ENCODE measurements around the gene TNS2. TPM values are rescaled to one million over a fixed set of nuclear protein-coding genes. Genes with fewer than 3 reads are reported as not detected.
"Not testable (repeated sequence)": the region's sequence is repeated elsewhere in the genome, so short reads cannot be mapped to it uniquely, and the experiment has no call there.

The TNS2 gene
- total and polyA plus RNA-seq, 9 of the 15 experiments (the other 6 are each of a cell fraction or from before 2014, with no cell fraction given): 0.28 to 3.1 (median 1.2) TPM; not detected in 1

DNA sequence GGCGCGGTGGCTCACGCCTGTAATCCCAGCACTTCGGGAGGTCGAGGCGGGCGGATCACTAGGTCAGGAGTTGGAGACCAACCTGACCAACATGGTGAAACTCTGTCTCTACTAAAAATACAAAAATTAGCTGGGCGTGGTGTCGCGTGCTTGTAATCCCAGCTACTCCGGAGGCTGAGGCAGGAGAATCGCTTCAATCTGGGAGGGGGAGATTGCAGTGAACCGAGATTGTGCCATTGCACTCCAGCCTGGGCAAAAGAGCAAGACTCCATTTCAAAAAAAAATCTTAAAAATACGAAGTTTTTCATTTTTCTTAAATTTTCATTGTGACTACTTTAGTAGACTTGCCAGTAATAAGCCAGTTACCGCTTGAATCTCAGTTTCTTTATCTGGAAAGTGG, 41.1 kb upstream of the TNS2 start:
- H3K4me2 ChIP-seq (ENCODE audit: insufficient read depth, low read length): peak overlapping the region; percentile 96
- H3K4me1 ChIP-seq (replicated peaks in 1 of 2; ENCODE audit: control insufficient read depth in 2 of 2, insufficient read depth in 2 of 2, low read length in 2 of 2): peaks cover 11 to 32% of the 10 kb centered on the region in 2 experiments; a peak in 3 of 5 replicates
- DNase-seq (ENCODE audit: extremely low read depth in 1 of 4, low spot score in 3 of 4): peak in 1 of 4 experiments; percentile 20
- ATAC-seq; in situ Hi-C loops (cut with MboI); CTCF ChIA-PET (ENCODE audit: low intra/inter-chr PET ratio); H3K9me1 ChIP-seq (ENCODE audit: control insufficient read depth, insufficient read depth, low read length); FAIRE-seq; H3K27me3 ChIP-seq (ENCODE audit: control insufficient read depth in 2 of 2, insufficient read depth in 2 of 2, low read length in 2 of 2); H2AFZ ChIP-seq (ENCODE audit: low read depth, low read length); H3K9me3 ChIP-seq (replicated peaks; ENCODE audit: control insufficient read depth, insufficient read depth, low read depth, low read length); BruUV-seq (replicated peaks): not testable (repeated sequence)
- peaks cover 61% of the 10 kb centered on the region for H3K36me3 ChIP-seq (ENCODE audit: control insufficient read depth, insufficient read depth, low read length)
- peak overlapping the region; percentile 61 to 98 for H3K9ac ChIP-seq (ENCODE audit: insufficient read depth in 1 of 2, low read depth in 2 of 2, low read length in 2 of 2)
- H3K27ac ChIP-seq (ENCODE audit: extremely low read depth, low read depth, low read length): peak overlapping the region; percentile 97; the same call in 2 of the 3 replicates
- under 1% methylated on average over 15 of the region's 15 CpGs for WGBS (ENCODE audit: insufficient coverage, low coverage, missing lambda C conversion rate)
- TF ChIP-seq, protein P1, sequence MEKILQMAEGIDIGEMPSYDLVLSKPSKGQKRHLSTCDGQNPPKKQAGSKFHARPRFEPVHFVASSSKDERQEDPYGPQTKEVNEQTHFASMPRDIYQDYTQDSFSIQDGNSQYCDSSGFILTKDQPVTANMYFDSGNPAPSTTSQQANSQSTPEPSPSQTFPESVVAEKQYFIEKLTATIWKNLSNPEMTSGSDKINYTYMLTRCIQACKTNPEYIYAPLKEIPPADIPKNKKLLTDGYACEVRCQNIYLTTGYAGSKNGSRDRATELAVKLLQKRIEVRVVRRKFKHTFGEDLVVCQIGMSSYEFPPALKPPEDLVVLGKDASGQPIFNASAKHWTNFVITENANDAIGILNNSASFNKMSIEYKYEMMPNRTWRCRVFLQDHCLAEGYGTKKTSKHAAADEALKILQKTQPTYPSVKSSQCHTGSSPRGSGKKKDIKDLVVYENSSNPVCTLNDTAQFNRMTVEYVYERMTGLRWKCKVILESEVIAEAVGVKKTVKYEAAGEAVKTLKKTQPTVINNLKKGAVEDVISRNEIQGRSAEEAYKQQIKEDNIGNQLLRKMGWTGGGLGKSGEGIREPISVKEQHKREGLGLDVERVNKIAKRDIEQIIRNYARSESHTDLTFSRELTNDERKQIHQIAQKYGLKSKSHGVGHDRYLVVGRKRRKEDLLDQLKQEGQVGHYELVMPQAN (IDR thresholded peaks at IDR 0.05; ENCODE audit: borderline replicate concordance): 0 out of 2 replicates have a peak, but pooled peaks have one; percentile 20
- TF ChIP-seq HDAC1 (IDR thresholded peaks at IDR 0.05) (peak in 1 of 2 experiments; percentile 45; a peak in 1 of 4 replicates), NFATC3 (IDR thresholded peaks at IDR 0.05) (0 out of 2 replicates have a peak, but pooled peaks have one; percentile 26), ZNF121 (CRISPR knock-in tag; conservative IDR thresholded peaks at IDR 0.05) (peak; percentile 54), RCOR1 (IDR thresholded peaks at IDR 0.05; ENCODE audit: borderline replicate concordance in 1 of 2, low read depth in 2 of 2, low read length in 2 of 2) (0 out of 4 replicates have a peak, but pooled peaks of 1 of the 2 experiments have one; percentile 10), KDM1A (IDR thresholded peaks at IDR 0.05) (peak; percentile 86 to 89)
- H3K4me3 ChIP-seq: peak overlapping the region; percentile 76
- POLR2A ChIA-PET: interaction anchor here (0.6 kb wide), 1 partner anchor 130 kb away, joined by 3 read pairs; no protein-coding TSS in a partner anchor
- intact Hi-C loops (cut with micrococcal nuclease): loop anchor here (5.0 kb wide), 1 partner anchor 39 kb away; no protein-coding TSS in a partner anchor
- peaks cover 89% of the 10 kb centered on the region for H3K79me2 ChIP-seq (ENCODE audit: control insufficient read depth, insufficient read depth, low read length)
- H4K20me1 ChIP-seq (replicated peaks; ENCODE audit: control insufficient read depth, insufficient read depth, low read length): peaks cover 43% of the 10 kb centered on the region; the same call in 1 of the 2 replicates
